Measurements from ENCODE around the gene CMTR1.
A peak's percentile ranks its signal among the peaks of the same experiment; 100 is the strongest.

CMTR1 gene

GRCh38 chr6:37454420-37455140, 21.6 kb downstream of the CMTR1 start:
- peaks cover 20% of the 10 kb centered on the region for H3K4me1 Mint-ChIP-seq

GRCh38 chr6:37456126-37456525, 23.1 kb downstream of the CMTR1 start:
- ATAC-seq (no peak), DNase-seq (ENCODE audit: low spot score in 2 of 2) (no peak)
- no peaks in the 10 kb centered on the region for H3K9me3 Mint-ChIP-seq
- peaks cover 93% of the 10 kb centered on the region for H3K36me3 Mint-ChIP-seq
- no peak overlapping the region for H3K27ac Mint-ChIP-seq
- H3K4me3 Mint-ChIP-seq, result no peak overlapping the region
- H3K4me1 Mint-ChIP-seq, result peaks cover 20% of the 10 kb centered on the region

More at GRCh38 chr6:37454420-37455140, 21.6 kb downstream of the CMTR1 start:
- Mint-ChIP-seq H3K9me3 (no peaks in the 10 kb centered on the region), H3K27ac (peak overlapping the region; percentile 76), H3K36me3 (peaks cover 94% of the 10 kb centered on the region), H3K4me3 (no peak overlapping the region)
- DNase-seq (ENCODE audit: low spot score in 2 of 2) (no peak), ATAC-seq (no peak)

GRCh38 chr6:37456816-37457560, 24.0 kb downstream of the CMTR1 start:
- Mint-ChIP-seq H3K4me1 (peaks cover 13% of the 10 kb centered on the region), H3K27ac (peak overlapping the region; percentile 64), H3K36me3 (peaks cover 92% of the 10 kb centered on the region), H3K4me3 (no peak overlapping the region), H3K9me3 (no peaks in the 10 kb centered on the region)
- DNase-seq (ENCODE audit: low spot score in 2 of 2) (no peak), ATAC-seq (no peak)

- Mint-ChIP-seq H3K4me3 (no peak overlapping the region), H3K27ac (peak overlapping the region; percentile 64), H3K4me1 (no peaks in the 10 kb centered on the region), H3K9me3 (no peaks in the 10 kb centered on the region), H3K36me3 (peaks cover 92% of the 10 kb centered on the region)
- ATAC-seq, result no peak
- no peak for DNase-seq (ENCODE audit: low spot score in 2 of 2)
Observed at GRCh38 chr6:37459981-37460800, 27.2 kb downstream of the CMTR1 start.

- DNase-seq (ENCODE audit: low spot score in 2 of 2) (no peak), ATAC-seq (no peak)
- peaks cover 91% of the 10 kb centered on the region for H3K36me3 Mint-ChIP-seq
- peak overlapping the region; percentile 52 for H3K27ac Mint-ChIP-seq
- H3K9me3 Mint-ChIP-seq, result no peaks in the 10 kb centered on the region
- no peaks in the 10 kb centered on the region for H3K4me1 Mint-ChIP-seq
- H3K4me3 Mint-ChIP-seq, result no peak overlapping the region
Observed at GRCh38 chr6:37460805-37461204, 27.8 kb downstream of the CMTR1 start.

GRCh38 chr6:37463110-37463509, 30.1 kb downstream of the CMTR1 start:
- no peaks in the 10 kb centered on the region for H3K4me1 Mint-ChIP-seq
- DNase-seq (ENCODE audit: low spot score in 2 of 2), result no peak
- no peak overlapping the region for H3K27ac Mint-ChIP-seq
- ATAC-seq, result no peak
- H3K4me3 Mint-ChIP-seq, result no peak overlapping the region
- H3K9me3 Mint-ChIP-seq, result no peaks in the 10 kb centered on the region
- peaks cover 91% of the 10 kb centered on the region for H3K36me3 Mint-ChIP-seq

- Mint-ChIP-seq H3K36me3 (peaks cover 90% of the 10 kb centered on the region), H3K4me3 (no peak overlapping the region), H3K4me1 (no peaks in the 10 kb centered on the region), H3K9me3 (no peaks in the 10 kb centered on the region), H3K27ac (no peak overlapping the region)
- no peak for ATAC-seq
- no peak for DNase-seq (ENCODE audit: low spot score in 2 of 2)
Observed at GRCh38 chr6:37467718-37468117, 34.7 kb downstream of the CMTR1 start.

GRCh38 chr6:37473364-37474095, 40.5 kb downstream of the CMTR1 start:
- no peak for DNase-seq (ENCODE audit: low spot score in 2 of 2)
- H3K4me1 Mint-ChIP-seq, result peaks cover 8% of the 10 kb centered on the region
- no peaks in the 10 kb centered on the region for H3K9me3 Mint-ChIP-seq
- H3K4me3 Mint-ChIP-seq, result no peak overlapping the region
- ATAC-seq, result no peak
- peaks cover 91% of the 10 kb centered on the region for H3K36me3 Mint-ChIP-seq
- peak overlapping the region; percentile 70 for H3K27ac Mint-ChIP-seq

- ATAC-seq, result no peak
- peak overlapping the region; percentile 43 for H3K27ac Mint-ChIP-seq
- H3K36me3 Mint-ChIP-seq, result peaks cover 94% of the 10 kb centered on the region
- no peaks in the 10 kb centered on the region for H3K9me3 Mint-ChIP-seq
- peaks cover 8% of the 10 kb centered on the region for H3K4me1 Mint-ChIP-seq
- DNase-seq (ENCODE audit: low spot score in 2 of 2), result no peak
- H3K4me3 Mint-ChIP-seq, result no peak overlapping the region
Observed at GRCh38 chr6:37474316-37474715, 41.3 kb downstream of the CMTR1 start.

GRCh38 chr6:37477191-37477590, 44.2 kb downstream of the CMTR1 start:
- Mint-ChIP-seq H3K9me3 (no peaks in the 10 kb centered on the region), H3K4me1 (peaks cover 10% of the 10 kb centered on the region), H3K36me3 (peaks cover 94% of the 10 kb centered on the region), H3K4me3 (no peak overlapping the region), H3K27ac (no peak overlapping the region)
- DNase-seq (ENCODE audit: low spot score in 2 of 2) (no peak), ATAC-seq (no peak)

GRCh38 chr6:37477656-37478435, 44.8 kb downstream of the CMTR1 start:
- Mint-ChIP-seq H3K27ac (peak overlapping the region; percentile 74), H3K9me3 (no peaks in the 10 kb centered on the region), H3K36me3 (peaks cover 94% of the 10 kb centered on the region), H3K4me1 (peaks cover 16% of the 10 kb centered on the region), H3K4me3 (no peak overlapping the region)
- no peak for DNase-seq (ENCODE audit: low spot score in 2 of 2)
- peak; percentile 31 for ATAC-seq

- H3K4me3 Mint-ChIP-seq, result no peak overlapping the region
- ATAC-seq (no peak), DNase-seq (ENCODE audit: low spot score in 2 of 2) (no peak)
- H3K36me3 Mint-ChIP-seq, result peaks cover 94% of the 10 kb centered on the region
- peak overlapping the region; percentile 74 for H3K27ac Mint-ChIP-seq
- no peaks in the 10 kb centered on the region for H3K9me3 Mint-ChIP-seq
- H3K4me1 Mint-ChIP-seq, result peaks cover 19% of the 10 kb centered on the region
Observed at GRCh38 chr6:37478827-37479226, 45.8 kb downstream of the CMTR1 start.

GRCh38 chr6:37479266-37479854, 46.3 kb downstream of the CMTR1 start:
- Mint-ChIP-seq H3K27ac (peak overlapping the region; percentile 74), H3K36me3 (peaks cover 90% of the 10 kb centered on the region), H3K4me3 (no peak overlapping the region)

More at GRCh38 chr6:37479266-37479854, 46.3 kb downstream of the CMTR1 start:
- Mint-ChIP-seq H3K9me3 (no peaks in the 10 kb centered on the region), H3K4me1 (peaks cover 19% of the 10 kb centered on the region)
- DNase-seq (ENCODE audit: low spot score in 2 of 2) (no peak), ATAC-seq (no peak)
